H1 (cell line): ENCODE data around the gene ARHGAP1. TPM values are rescaled to one million over a fixed set of nuclear protein-coding genes. Genes with fewer than 3 reads are reported as not detected.

Source experiments
- CTCF ChIA-PET: fragments of 300-600 bp; sonication (Branson Sonifier 250); formaldehyde crosslinking; loops from one replicate; lab custom pipeline; 2021; ENCODE audit not compliant: partially characterized antibody; lab: Charles Lee
- POLR2A ChIA-PET: fragments of 300-600 bp; sonication (Branson Sonifier 250); formaldehyde crosslinking; loops from one replicate; lab custom pipeline; 2021; ENCODE audit warnings: inconsistent platforms; ENCODE audit not compliant: partially characterized antibody; lab: Charles Lee
- DNase-seq, 2 experiments: peaks; one replicate each; pipeline versions ENCODE4 v3.0.0 to v3.0.0-alpha.2; 2010 to 2022; ENCODE audit warnings: low spot score in 2 of 2, low read depth in 1 of 2, mixed read lengths in 1 of 2
- FAIRE-seq: peaks from 2 replicates; lab custom pipeline; 2011; peaks lifted over from hg19 to GRCh38; lab: Jason Lieb, UNC
- H2AFZ ChIP-seq: 2 replicates; pipeline ENCODE4 v1.8.1; 2012; ENCODE audit warnings: low read length, inconsistent platforms
- H2AK5ac ChIP-seq: 2 replicates; pipeline ENCODE4 v1.6.1; 2013; ENCODE audit warnings: low read depth, low read length
- H2BK120ac ChIP-seq: replicated peaks from 2 replicates; pipeline ENCODE3; 2013; ENCODE audit warnings: low read depth, low read length, inconsistent platforms
- H2BK12ac ChIP-seq: 2 replicates; pipeline ENCODE4 v1.6.1; 2013; ENCODE audit warnings: low read depth, low read length
- H2BK15ac ChIP-seq: 2 replicates; pipeline ENCODE4 v1.6.1; 2013; ENCODE audit warnings: low read length
- H2BK20ac ChIP-seq: 2 replicates; pipeline ENCODE4 v1.6.1; 2013; ENCODE audit warnings: low read length
- H2BK5ac ChIP-seq: 2 replicates; pipeline ENCODE4 v1.6.1; 2013; ENCODE audit warnings: low read depth, low read length
- H3K14ac ChIP-seq: 2 replicates; pipeline ENCODE4 v1.6.1; 2013; ENCODE audit warnings: inconsistent platforms; ENCODE audit not compliant: insufficient read length
- H3K18ac ChIP-seq: 2 replicates; pipeline ENCODE4 v1.6.1; 2013; ENCODE audit warnings: low read length; ENCODE audit errors: extremely low read depth
- H3K23ac ChIP-seq: 2 replicates; pipeline ENCODE4 v1.6.1; 2013; ENCODE audit warnings: inconsistent platforms; ENCODE audit not compliant: insufficient read length
- H3K23me2 ChIP-seq: 2 replicates; pipeline ENCODE4 v1.6.1; 2013; ENCODE audit warnings: low read depth, low read length
- H3K27ac ChIP-seq: 2 replicates; pipeline ENCODE4 v1.6.1; 2011; ENCODE audit warnings: low read depth, low read length, inconsistent platforms
- H3K27me3 ChIP-seq, 4 experiments: replicated peaks in 1 of 4; 1 replicate in 1 of 4; 2 replicates in 3 of 4; pipeline versions ENCODE4 v1.6.1 to v1.8.1; 2011 to 2013; ENCODE audit warnings: low read length in 3 of 4, mild to moderate bottlenecking in 3 of 4, inconsistent platforms in 2 of 4, mixed read lengths in 2 of 4, moderate library complexity in 1 of 4; ENCODE audit not compliant: control insufficient read depth in 3 of 4, insufficient read depth in 3 of 4; ENCODE audit errors: extremely low read depth in 1 of 4
- H3K36me3 ChIP-seq, 4 experiments: 2 replicates each; pipeline versions ENCODE4 v1.6.1 to v1.8.1; 2011 to 2013; ENCODE audit warnings: mild to moderate bottlenecking in 4 of 4, low read length in 3 of 4, moderate library complexity in 2 of 4, control low read depth in 1 of 4, inconsistent platforms in 1 of 4; ENCODE audit not compliant: insufficient read depth in 4 of 4, control insufficient read depth in 2 of 4
- H3K4ac ChIP-seq: replicated peaks from 2 replicates; pipeline ENCODE3; 2013; ENCODE audit warnings: low read length, low read depth, mixed read lengths, inconsistent platforms; ENCODE audit not compliant: insufficient read length
- H3K4me1 ChIP-seq, 4 experiments: replicated peaks in 1 of 4; 1 replicate in 1 of 4; 2 replicates in 3 of 4; pipeline versions ENCODE4 v1.6.1 to v1.8.1; 2011 to 2013; ENCODE audit warnings: low read length in 3 of 4, inconsistent platforms in 2 of 4, mixed read lengths in 1 of 4; ENCODE audit not compliant: insufficient read depth in 4 of 4, control insufficient read depth in 3 of 4
- H3K4me2 ChIP-seq, 2 experiments: 2 replicates each; pipeline versions ENCODE4 v1.6.1 to v1.8.1; 2011 to 2013; ENCODE audit warnings: low read depth in 2 of 2, low read length in 2 of 2, control low read depth in 1 of 2, inconsistent platforms in 1 of 2, mild to moderate bottlenecking in 1 of 2; ENCODE audit not compliant: insufficient read depth in 1 of 2
- H3K4me3 ChIP-seq, 4 experiments: fragments of 200-600, 300-600 bp in 1 of 4; sonication (generic), shearing (Covaris generic), sonication (Bioruptor Twin) in 1 of 4; 2 replicates each; pipeline versions ENCODE4 v1.5.1 to v1.8.1; 2011 to 2016; ENCODE audit warnings: low read length in 4 of 4, low read depth in 3 of 4, control low read depth in 2 of 4, inconsistent platforms in 2 of 4, mild to moderate bottlenecking in 2 of 4, mixed read lengths in 1 of 4, moderate library complexity in 1 of 4; ENCODE audit not compliant: insufficient read depth in 2 of 4; ENCODE audit errors: extremely low read depth in 1 of 4
- H3K56ac ChIP-seq: replicated peaks from 2 replicates; pipeline ENCODE3; 2013; ENCODE audit warnings: low read depth, mild to moderate bottlenecking, mixed read lengths, low read length, inconsistent platforms; ENCODE audit not compliant: insufficient read length
- H3K79me1 ChIP-seq: 2 replicates; pipeline ENCODE4 v1.6.1; 2013; ENCODE audit warnings: low read depth, low read length, control low read depth
- H3K79me2 ChIP-seq, 2 experiments: 2 replicates each; pipeline versions ENCODE4 v1.6.1 to v1.8.1; 2012 to 2013; ENCODE audit warnings: low read length in 2 of 2, mild to moderate bottlenecking in 2 of 2, inconsistent platforms in 1 of 2; ENCODE audit not compliant: insufficient read depth in 2 of 2, control insufficient read depth in 1 of 2
- H3K9ac ChIP-seq, 4 experiments: replicated peaks in 1 of 4; 1 replicate in 1 of 4; 2 replicates in 3 of 4; pipeline versions ENCODE4 v1.6.1 to v1.8.1; 2011 to 2013; ENCODE audit warnings: low read depth in 3 of 4, low read length in 3 of 4, control low read depth in 2 of 4, mild to moderate bottlenecking in 2 of 4, moderate library complexity in 2 of 4, inconsistent platforms in 1 of 4; ENCODE audit errors: extremely low read depth in 1 of 4
- H3K9me3 ChIP-seq, 2 experiments: 2 replicates each; pipeline versions ENCODE4 v1.6.1 to v1.8.1; 2012 to 2013; ENCODE audit warnings: mild to moderate bottlenecking in 2 of 2, moderate library complexity in 2 of 2, control low read depth in 1 of 2, inconsistent platforms in 1 of 2, low read depth in 1 of 2, low read length in 1 of 2, mixed read lengths in 1 of 2; ENCODE audit not compliant: insufficient read depth in 2 of 2
- H4K20me1 ChIP-seq, 2 experiments: replicated peaks in 1 of 2; 2 replicates each; pipeline versions ENCODE3 to v1.8.1; 2011 to 2013; ENCODE audit warnings: inconsistent platforms in 2 of 2, low read length in 2 of 2, mild to moderate bottlenecking in 1 of 2; ENCODE audit not compliant: insufficient read depth in 2 of 2, control insufficient read depth in 1 of 2
- H4K5ac ChIP-seq: 2 replicates; pipeline ENCODE4 v1.6.1; 2013; ENCODE audit warnings: low read length, low read depth, mixed read lengths, inconsistent platforms; ENCODE audit not compliant: insufficient read length
- H4K8ac ChIP-seq: 2 replicates; pipeline ENCODE4 v1.8.0; 2013; ENCODE audit warnings: mild to moderate bottlenecking, moderate library complexity, low read length, inconsistent platforms; ENCODE audit not compliant: insufficient read depth; ENCODE audit errors: extremely low read depth
- H4K91ac ChIP-seq: replicated peaks from 2 replicates; pipeline ENCODE3; 2013; ENCODE audit warnings: low read length, mixed read lengths, inconsistent platforms; ENCODE audit not compliant: insufficient read length
- BCL11A ChIP-seq, 2 experiments: IDR thresholded peaks; one replicate each; pipeline ENCODE4 v1.6.1; 2011; ENCODE audit warnings: low read depth in 2 of 2, low read length in 2 of 2, mild to moderate bottlenecking in 2 of 2
- CHD1 ChIP-seq: IDR thresholded peaks from 2 replicates; pipeline ENCODE4 v1.6.1; 2012; ENCODE audit warnings: low read depth, low read length, improper control_type of control experiment
- CREB1 ChIP-seq: IDR thresholded peaks from 2 replicates; pipeline ENCODE4 v1.6.1; 2012; ENCODE audit warnings: inconsistent platforms
- HDAC6 ChIP-seq: IDR thresholded peaks from one replicate; pipeline ENCODE4 v1.7.1; 2012; ENCODE audit warnings: low read depth, mild to moderate bottlenecking, inconsistent platforms, low read length, moderate library complexity
- NANOG ChIP-seq: IDR thresholded peaks from 2 replicates; pipeline ENCODE4 v1.6.1; 2011; ENCODE audit warnings: low read length, low read depth, mild to moderate bottlenecking, inconsistent platforms; ENCODE audit not compliant: insufficient read depth, poor library complexity, severe bottlenecking
- POLR2A ChIP-seq, 2 experiments: IDR thresholded peaks; 1 replicate in 1 of 2; 2 replicates in 1 of 2; pipeline ENCODE4 v1.6.1; 2011; ENCODE audit warnings: low read depth in 2 of 2, low read length in 2 of 2, mild to moderate bottlenecking in 2 of 2; ENCODE audit errors: control extremely low read depth in 1 of 2
- WGBS, 2 experiments: shearing (Covaris generic) in 1 of 2; methylation state at CpG; one replicate each; pipeline versions ENCODE4 v1.1.6 to v1.1.7; 2013 to 2015; ENCODE audit warnings: low lambda C conversion rate in 2 of 2, mixed read lengths in 2 of 2, inconsistent platforms in 1 of 2, low coverage in 1 of 2, missing lambda C conversion rate in 1 of 2; ENCODE audit not compliant: insufficient replicate concordance in 2 of 2, insufficient coverage in 1 of 2, insufficient read length in 1 of 2; ENCODE audit errors: extremely low coverage in 1 of 2, missing lambda C conversion rate in 1 of 2; 5-methylcytosine and 5-hydroxymethylcytosine counted together
- polyA plus RNA-seq, 7 experiments: library from polyadenylated mRNA; depleted of rRNA in 3 of 7; stranded (reverse) in 5 of 7; unstranded in 2 of 7; fragments of >200 nt in 5 of 7; fragments of 200-250 nt in 2 of 7; gene quantifications; 1 replicate in 5 of 7; 2 replicates in 1 of 7; 4 replicates in 1 of 7; pipeline versions ENCODE4 v1.2.1 to v1.2.3, GENCODE V29; 2011 to 2013; ENCODE audit warnings: missing spikeins in 2 of 7, mixed read lengths in 2 of 7
- total RNA-seq: library from RNA; stranded (reverse); fragmentation: NEBNext Ultra II Directional; extraction: Animal tissue kit (Norgen Biotek cat#: 25700); gene quantifications from 2 replicates; pipeline ENCODE4 v1.2.1, GENCODE V29; 2021
- TF ChIP-seq, protein P1 (sequence below), 3 experiments: IDR thresholded peaks; 1 replicate in 2 of 3; 2 replicates in 1 of 3; pipeline versions ENCODE4 v1.5.1 to v1.6.1; 2011; ENCODE audit warnings: low read length in 3 of 3, mild to moderate bottlenecking in 3 of 3, inconsistent platforms in 2 of 3, low read depth in 1 of 3, moderate library complexity in 1 of 3; ENCODE audit not compliant: insufficient read depth in 1 of 3; ENCODE audit errors: control extremely low read depth in 1 of 3

Gene ARHGAP1
- total and polyA plus RNA-seq, 2 of the 8 experiments (the other 6 are each of a cell fraction or from before 2014, with no cell fraction given) = 28.6 to 58.8 TPM

- CTCF ChIA-PET = interaction anchor here (0.9 to 1.4 kb wide), 3 partner anchors 8 to 55 kb away, joined by 3 to 5 read pairs (median 3); no protein-coding TSS in a partner anchor
These were observed 25.9 kb upstream of the ARHGAP1 start for GRCh38 chr11:46726206-46726862.

More at GRCh38 chr11:46726206-46726862, 25.9 kb upstream of the ARHGAP1 start:
- Histone ChIP-seq H2AFZ (no peak overlapping the region), H3K27me3 (no peaks in the 10 kb centered on the region), H3K27ac (no peak overlapping the region), H4K8ac (peak overlapping the region; percentile 25; the same call in 1 of the 2 replicates), H3K23ac (no peak overlapping the region), H3K18ac (no peak overlapping the region), H3K56ac (no peak overlapping the region), H3K4me3 (no peak overlapping the region), H3K4me1 (peaks cover 0 to 3% (median under 1%) of the 10 kb centered on the region in 4 experiments; a peak in 2 of 7 replicates), H4K20me1 (no peaks in the 10 kb centered on the region), H3K36me3 (no peaks in the 10 kb centered on the region), H2BK5ac (no peak overlapping the region), H3K79me2 (no peaks in the 10 kb centered on the region), H3K4ac (no peak overlapping the region), H3K9ac (no peak overlapping the region; a peak in 1 of 7 replicates), H3K23me2 (no peaks in the 10 kb centered on the region), H3K79me1 (no peaks in the 10 kb centered on the region), H4K5ac (no peak overlapping the region), H2BK120ac (no peak overlapping the region), H3K14ac (no peak overlapping the region), H2BK12ac (no peak overlapping the region), H3K9me3 (no peaks in the 10 kb centered on the region), H2BK20ac (no peak overlapping the region), H2BK15ac (no peak overlapping the region), H4K91ac (no peak overlapping the region), H3K4me2 (no peak overlapping the region), H2AK5ac (no peak overlapping the region)
- WGBS, 2 experiments = 92% methylated on average over 26 of the region's 26 CpGs; no CpG with 5 or more reads in 1 of the 2 experiments
- DNase-seq = no peak
- FAIRE-seq = no peak
- POLR2A ChIA-PET = interaction anchor here (0.6 to 2.0 kb wide), 3 partner anchors 12 to 180 kb away, joined by 3 to 4 read pairs (median 3); no protein-coding TSS in a partner anchor
- TF ChIP-seq POLR2A (IDR thresholded peaks at IDR 0.05; ENCODE audit: control extremely low read depth in 1 of 2, low read depth in 2 of 2, low read length in 2 of 2) (no peak), NANOG (no peak), CHD1 (no peak), BCL11A (IDR thresholded peaks at IDR 0.05; ENCODE audit: low read depth in 2 of 2, low read length in 2 of 2) (no peak), CREB1 (no peak), HDAC6 (no peak)
- TF ChIP-seq, protein P1, sequence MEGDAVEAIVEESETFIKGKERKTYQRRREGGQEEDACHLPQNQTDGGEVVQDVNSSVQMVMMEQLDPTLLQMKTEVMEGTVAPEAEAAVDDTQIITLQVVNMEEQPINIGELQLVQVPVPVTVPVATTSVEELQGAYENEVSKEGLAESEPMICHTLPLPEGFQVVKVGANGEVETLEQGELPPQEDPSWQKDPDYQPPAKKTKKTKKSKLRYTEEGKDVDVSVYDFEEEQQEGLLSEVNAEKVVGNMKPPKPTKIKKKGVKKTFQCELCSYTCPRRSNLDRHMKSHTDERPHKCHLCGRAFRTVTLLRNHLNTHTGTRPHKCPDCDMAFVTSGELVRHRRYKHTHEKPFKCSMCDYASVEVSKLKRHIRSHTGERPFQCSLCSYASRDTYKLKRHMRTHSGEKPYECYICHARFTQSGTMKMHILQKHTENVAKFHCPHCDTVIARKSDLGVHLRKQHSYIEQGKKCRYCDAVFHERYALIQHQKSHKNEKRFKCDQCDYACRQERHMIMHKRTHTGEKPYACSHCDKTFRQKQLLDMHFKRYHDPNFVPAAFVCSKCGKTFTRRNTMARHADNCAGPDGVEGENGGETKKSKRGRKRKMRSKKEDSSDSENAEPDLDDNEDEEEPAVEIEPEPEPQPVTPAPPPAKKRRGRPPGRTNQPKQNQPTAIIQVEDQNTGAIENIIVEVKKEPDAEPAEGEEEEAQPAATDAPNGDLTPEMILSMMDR (IDR thresholded peaks at IDR 0.05; ENCODE audit: control extremely low read depth in 1 of 3, insufficient read depth in 1 of 3, low read depth in 1 of 3, low read length in 3 of 3) = no peak
